GM12874 (cell line): ENCODE results near the gene BDKRB1.

Experiments used
- TF ChIP-seq, protein P1 (sequence below): IDR thresholded peaks from 2 replicates; pipeline ENCODE4 v1.5.1; 2011; ENCODE audit warnings: low read depth, mild to moderate bottlenecking, control low read depth, low read length, moderate library complexity; ENCODE audit not compliant: insufficient read depth

The BDKRB1 gene

DNA sequence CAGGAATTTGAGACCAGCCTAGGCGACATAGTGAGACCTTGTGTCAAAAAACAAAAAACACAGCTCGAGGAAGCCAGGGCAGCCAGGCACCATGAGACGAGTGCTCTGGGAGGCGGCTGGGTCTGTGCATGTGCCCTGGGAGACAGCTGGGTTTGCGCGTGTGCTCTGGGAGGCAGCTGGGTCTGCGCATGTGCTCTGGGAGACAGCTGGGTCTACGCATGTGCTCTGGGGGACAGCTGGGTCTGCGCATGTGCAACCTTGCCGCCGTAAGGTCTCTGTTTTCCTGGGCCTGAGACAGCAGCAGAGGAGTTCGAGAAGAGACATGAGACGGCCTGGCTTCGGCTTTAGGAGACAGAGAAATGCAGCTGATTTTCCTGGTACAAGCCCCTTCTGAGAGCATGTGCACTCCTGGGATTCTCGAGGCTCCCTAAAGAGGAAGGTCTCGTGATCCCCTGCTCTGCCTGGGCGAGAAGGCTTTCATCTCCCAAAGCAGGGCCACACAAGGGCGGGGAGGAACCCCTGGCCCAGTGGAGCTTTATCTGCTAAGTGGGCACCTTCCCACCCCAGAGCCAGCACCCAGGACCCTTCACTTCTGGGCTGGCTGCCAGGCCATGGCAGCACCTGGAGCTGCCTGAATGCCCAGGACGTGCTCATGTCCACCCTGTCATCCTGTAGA is 3.5 kb upstream of the BDKRB1 start:
- TF ChIP-seq, protein P1, sequence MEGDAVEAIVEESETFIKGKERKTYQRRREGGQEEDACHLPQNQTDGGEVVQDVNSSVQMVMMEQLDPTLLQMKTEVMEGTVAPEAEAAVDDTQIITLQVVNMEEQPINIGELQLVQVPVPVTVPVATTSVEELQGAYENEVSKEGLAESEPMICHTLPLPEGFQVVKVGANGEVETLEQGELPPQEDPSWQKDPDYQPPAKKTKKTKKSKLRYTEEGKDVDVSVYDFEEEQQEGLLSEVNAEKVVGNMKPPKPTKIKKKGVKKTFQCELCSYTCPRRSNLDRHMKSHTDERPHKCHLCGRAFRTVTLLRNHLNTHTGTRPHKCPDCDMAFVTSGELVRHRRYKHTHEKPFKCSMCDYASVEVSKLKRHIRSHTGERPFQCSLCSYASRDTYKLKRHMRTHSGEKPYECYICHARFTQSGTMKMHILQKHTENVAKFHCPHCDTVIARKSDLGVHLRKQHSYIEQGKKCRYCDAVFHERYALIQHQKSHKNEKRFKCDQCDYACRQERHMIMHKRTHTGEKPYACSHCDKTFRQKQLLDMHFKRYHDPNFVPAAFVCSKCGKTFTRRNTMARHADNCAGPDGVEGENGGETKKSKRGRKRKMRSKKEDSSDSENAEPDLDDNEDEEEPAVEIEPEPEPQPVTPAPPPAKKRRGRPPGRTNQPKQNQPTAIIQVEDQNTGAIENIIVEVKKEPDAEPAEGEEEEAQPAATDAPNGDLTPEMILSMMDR, result no peak

DNA sequence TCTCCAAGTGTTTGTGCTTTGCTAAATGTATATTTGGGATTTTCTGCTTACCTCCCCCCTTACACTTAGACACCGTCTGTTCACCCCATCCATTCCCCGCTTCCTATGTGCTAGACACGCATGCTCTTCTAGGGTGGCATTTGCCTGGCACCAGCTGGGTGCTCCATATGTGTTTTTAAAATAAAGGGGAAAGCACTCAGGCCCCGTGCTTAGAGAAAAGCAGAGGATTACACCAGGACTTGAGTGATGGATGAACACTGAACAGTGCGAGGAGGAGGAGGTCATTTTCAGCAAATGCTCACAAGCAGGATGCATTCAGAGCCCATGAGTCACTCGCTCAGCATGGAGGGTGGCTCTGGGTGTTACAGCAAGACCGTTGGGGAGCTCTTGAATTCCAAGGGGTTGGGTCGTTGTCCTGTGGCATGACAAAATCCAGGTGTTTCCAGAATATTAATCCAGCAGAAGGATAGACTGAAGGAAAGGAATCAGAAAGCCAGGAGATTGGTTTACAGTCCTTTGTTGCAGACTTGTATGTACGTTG is 2.9 kb upstream of the BDKRB1 start:
- TF ChIP-seq, protein P1, result no peak

DNA sequence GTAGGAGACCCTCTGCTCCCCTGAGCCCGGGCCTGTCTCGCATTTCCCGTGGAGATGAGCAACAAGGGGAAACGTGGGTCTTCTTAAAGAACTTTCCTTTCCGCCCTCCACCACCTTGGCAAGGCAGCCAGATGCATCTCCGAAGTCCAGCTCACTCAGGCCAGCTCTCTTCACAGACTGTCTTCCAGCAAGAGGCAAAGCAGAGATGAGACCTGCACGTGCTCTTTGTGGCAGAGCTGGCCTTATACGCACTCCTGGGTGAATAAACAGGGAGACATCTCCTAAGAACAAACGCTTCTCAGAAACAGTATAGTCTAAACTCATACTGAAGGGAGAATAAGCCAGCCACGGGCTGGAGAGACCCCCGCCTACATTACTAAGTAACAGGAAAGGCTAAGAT is 1.3 kb upstream of the BDKRB1 start:
- TF ChIP-seq, protein P1, result no peak

DNA sequence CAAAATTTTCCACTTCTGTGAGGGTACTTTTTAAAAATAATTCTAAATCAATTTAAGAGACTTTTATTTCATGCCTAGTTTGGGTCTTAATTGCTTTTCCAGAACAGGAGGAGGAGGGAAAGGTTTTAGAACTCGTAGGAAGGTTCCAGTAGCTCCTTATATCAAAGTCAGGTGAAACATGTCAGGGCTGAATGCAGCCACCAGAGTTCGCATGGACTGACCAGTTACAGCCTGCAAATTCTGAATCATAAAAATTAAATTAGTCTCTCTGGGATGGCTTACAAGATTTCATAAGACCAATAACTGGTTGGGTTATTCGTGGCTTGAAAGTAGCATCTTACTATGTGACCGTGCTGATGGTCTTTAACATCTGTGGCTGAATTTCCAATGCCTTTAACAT is 397 bp downstream of the BDKRB1 start:
- TF ChIP-seq, protein P1, result no peak

DNA sequence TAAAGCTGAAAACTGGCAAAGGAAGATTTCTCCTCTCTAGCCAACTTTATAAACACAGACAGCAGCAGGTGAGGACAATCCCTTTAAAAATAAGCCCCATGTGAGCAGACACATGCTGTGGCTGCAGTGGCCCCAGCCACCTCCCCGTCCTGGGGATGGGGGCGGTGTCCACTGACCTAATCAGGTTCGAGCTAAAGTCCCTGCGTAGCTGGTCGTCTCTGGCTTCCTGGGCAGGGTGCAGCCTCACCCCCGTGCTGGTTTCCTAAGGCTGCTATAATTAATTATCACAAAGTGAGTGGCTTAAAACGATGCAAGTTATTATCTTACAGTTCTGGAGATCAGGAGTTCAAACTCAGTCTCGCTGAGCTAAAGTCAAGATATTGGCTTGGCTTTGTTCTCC is 1.0 kb downstream of the BDKRB1 start:
- TF ChIP-seq, protein P1, result no peak

DNA sequence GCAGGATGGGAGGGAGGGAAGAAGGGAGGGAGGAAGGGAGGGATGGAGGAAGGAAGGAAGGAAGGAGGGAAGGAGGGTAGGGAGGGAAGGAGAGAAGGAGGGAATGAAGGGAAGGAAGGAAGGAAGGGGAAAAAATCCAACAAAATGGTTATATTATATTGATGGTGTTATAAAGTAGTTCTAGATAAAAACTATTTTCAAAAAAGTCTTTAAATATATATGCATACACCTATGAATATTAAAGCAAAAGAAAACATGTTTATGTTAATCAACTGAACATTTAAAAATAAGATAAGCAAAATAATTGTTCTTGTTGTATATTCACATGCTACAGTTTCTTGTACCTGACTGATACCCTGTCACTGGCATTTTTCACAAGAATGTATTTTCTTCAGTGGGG is 1.9 kb downstream of the BDKRB1 start:
- TF ChIP-seq, protein P1, result no peak

DNA sequence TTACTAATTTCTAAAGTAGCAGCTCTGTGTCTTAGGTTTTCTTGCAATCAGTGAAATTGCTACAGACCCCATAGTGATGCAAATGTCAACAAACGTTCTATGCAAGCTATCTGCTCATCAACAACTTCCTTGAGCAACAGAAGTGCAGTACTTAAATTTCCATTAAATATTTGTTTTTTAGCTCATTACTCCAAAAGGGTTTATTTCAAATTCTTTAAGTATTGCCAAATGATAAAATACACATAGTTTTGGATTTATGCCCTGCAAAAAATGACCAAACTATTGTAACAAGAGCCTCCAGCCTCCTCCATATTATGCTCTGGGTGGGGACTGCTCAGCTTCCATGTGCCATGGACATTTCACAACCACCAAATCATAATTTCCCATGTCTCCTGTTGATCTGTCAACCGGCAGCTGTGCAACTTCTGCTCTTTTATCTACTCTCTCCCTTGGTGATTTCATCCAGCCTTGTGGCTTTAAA is 4.4 kb downstream of the BDKRB1 start:
- TF ChIP-seq, protein P1, result no peak
